Suppressor macrophage (primary cell): ENCODE data around the gene OR4E1.
"Not testable (repeated sequence)": the region's sequence is repeated elsewhere in the genome, so short reads cannot be mapped to it uniquely, and the experiment has no call there.

ENCODE experiments used
- DNase-seq, 4 experiments: peaks; one replicate each; pipeline ENCODE4 v3.0.0-alpha.2; 2020 to 2022

OR4E1 gene

GRCh38 chr14:21653331-21653885 lies 20.2 kb downstream of the OR4E1 start, which contains the start of gene OR4E2:
Gene OR4E2 (plus strand): TSS chr14:21653835. CDS start chr14:21665083, 11,248 bp downstream.
- no peak for DNase-seq

- no peak for DNase-seq
Observed at GRCh38 chr14:21652209-21652808, 21.3 kb downstream of the OR4E1 start.

- no peak for DNase-seq
Observed at GRCh38 chr14:21647380-21647779, 26.2 kb downstream of the OR4E1 start.

- DNase-seq: no peak
Observed at GRCh38 chr14:21643407-21643806, 30.2 kb downstream of the OR4E1 start.

- no peak for DNase-seq
Observed at GRCh38 chr14:21642683-21643082, 30.9 kb downstream of the OR4E1 start.

GRCh38 chr14:21634840-21635239 lies 38.8 kb downstream of the OR4E1 start, which contains the start of gene OR10G2:
Gene OR10G2 (minus strand): TSS chr14:21634940. CDS start chr14:21634842, 98 bp downstream.
- no peak for DNase-seq

- DNase-seq: no peak
Observed at GRCh38 chr14:21631084-21631483, 42.5 kb downstream of the OR4E1 start.

- DNase-seq: not testable (repeated sequence)
Observed at GRCh38 chr14:21630503-21630902, 43.1 kb downstream of the OR4E1 start.

- DNase-seq: no peak
Observed at GRCh38 chr14:21626491-21627230, 47.0 kb downstream of the OR4E1 start.
